HUES64 (cell line): ENCODE results near the gene TNF.

Source experiments
- H3K27ac ChIP-seq: 2 replicates; pipeline ENCODE4 v1.7.0; 2013; ENCODE audit warnings: low read depth, low read length, inconsistent platforms
- H3K27me3 ChIP-seq: 2 replicates; pipeline ENCODE4 v1.6.1; 2013; ENCODE audit warnings: mild to moderate bottlenecking, low read length; ENCODE audit not compliant: insufficient read depth
- H3K36me3 ChIP-seq: 2 replicates; pipeline ENCODE4 v1.6.1; 2013; ENCODE audit warnings: mild to moderate bottlenecking, low read length; ENCODE audit not compliant: insufficient read depth
- H3K4me1 ChIP-seq: 2 replicates; pipeline ENCODE4 v1.6.1; 2013; ENCODE audit warnings: mild to moderate bottlenecking, low read length, moderate library complexity; ENCODE audit not compliant: insufficient read depth
- H3K4me3 ChIP-seq: 2 replicates; pipeline ENCODE4 v1.5.1; 2013; ENCODE audit warnings: mild to moderate bottlenecking, low read length, moderate library complexity
- H3K9ac ChIP-seq: 2 replicates; pipeline ENCODE4 v1.6.1; 2013; ENCODE audit warnings: mild to moderate bottlenecking, low read depth, low read length
- H3K9me3 ChIP-seq: 2 replicates; pipeline ENCODE4 v1.6.1; 2013; ENCODE audit warnings: low read depth, low read length; ENCODE audit not compliant: insufficient read depth
- WGBS: fragments of 150-250, 120-280 bp; methylation state at CpG from one replicate; pipeline ENCODE4 v1.1.7; 2013; ENCODE audit warnings: missing lambda C conversion rate; 5-methylcytosine and 5-hydroxymethylcytosine counted together

The TNF gene

DNA sequence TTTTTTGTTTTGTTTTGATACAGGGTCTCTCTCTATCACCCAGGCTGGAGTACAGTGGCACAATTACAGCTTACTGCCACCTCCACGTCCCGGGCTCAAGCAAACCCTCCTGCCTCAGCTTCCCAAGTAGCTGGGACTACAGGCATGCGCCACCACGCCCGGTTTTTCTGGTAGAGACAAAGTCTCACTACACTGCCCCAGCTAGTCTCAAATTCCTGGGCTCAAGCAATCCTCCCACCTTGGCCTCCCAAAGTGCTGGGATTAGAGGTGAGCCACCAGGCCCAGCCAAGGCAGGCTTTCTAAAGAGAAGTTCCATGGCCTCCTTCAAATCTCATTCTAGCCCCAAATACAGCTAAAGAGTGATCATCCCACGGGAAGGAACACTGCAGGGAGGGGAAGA, 41.4 kb upstream of the TNF start:
- no peaks in the 10 kb centered on the region for H3K9me3 ChIP-seq
- H3K27ac ChIP-seq: no peak overlapping the region
- H3K27me3 ChIP-seq: no peaks in the 10 kb centered on the region
- H3K4me3 ChIP-seq: no peak overlapping the region
- WGBS: 96% methylated on average over 6 of the region's 6 CpGs
- no peak overlapping the region for H3K9ac ChIP-seq
- peaks cover 96% of the 10 kb centered on the region for H3K36me3 ChIP-seq
- H3K4me1 ChIP-seq: 0 out of 2 replicates have a peak, but pooled peaks cover 1% of the 10 kb centered on the region

DNA sequence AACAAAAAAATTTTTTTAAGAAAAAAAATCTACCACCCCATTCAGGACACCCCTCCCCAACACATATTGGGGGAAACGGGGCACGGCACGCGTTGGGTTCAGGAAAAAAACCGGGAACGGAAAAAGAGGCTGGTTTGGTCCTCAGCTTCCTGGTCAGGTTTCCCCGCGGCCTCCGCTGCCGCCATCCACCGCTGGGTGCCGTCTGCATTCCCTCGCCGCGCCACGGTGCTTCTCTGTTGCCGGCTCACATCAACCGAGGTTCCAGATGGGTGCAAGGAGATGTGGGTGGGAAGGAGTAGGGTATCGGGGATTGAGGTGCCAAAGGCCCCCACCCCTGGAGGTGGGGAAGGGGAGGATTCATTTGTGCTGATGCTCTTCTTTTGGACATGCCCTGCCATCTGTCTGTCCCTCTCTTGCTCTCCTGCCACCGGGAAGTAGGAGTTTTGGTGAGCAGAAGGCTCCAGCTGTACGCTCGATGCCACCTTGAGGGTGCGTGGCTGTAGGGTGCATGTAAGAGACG, 40.8 kb upstream of the TNF start:
- H3K9ac ChIP-seq: no peak overlapping the region
- peaks cover 7% of the 10 kb centered on the region; the same call in 1 of the 2 replicates for H3K4me1 ChIP-seq
- no peak overlapping the region for H3K27ac ChIP-seq
- no peak overlapping the region for H3K4me3 ChIP-seq
- 92% methylated on average over 24 of the region's 24 CpGs for WGBS
- no peaks in the 10 kb centered on the region for H3K27me3 ChIP-seq
- no peaks in the 10 kb centered on the region for H3K9me3 ChIP-seq
- H3K36me3 ChIP-seq: peaks cover 99% of the 10 kb centered on the region

DNA sequence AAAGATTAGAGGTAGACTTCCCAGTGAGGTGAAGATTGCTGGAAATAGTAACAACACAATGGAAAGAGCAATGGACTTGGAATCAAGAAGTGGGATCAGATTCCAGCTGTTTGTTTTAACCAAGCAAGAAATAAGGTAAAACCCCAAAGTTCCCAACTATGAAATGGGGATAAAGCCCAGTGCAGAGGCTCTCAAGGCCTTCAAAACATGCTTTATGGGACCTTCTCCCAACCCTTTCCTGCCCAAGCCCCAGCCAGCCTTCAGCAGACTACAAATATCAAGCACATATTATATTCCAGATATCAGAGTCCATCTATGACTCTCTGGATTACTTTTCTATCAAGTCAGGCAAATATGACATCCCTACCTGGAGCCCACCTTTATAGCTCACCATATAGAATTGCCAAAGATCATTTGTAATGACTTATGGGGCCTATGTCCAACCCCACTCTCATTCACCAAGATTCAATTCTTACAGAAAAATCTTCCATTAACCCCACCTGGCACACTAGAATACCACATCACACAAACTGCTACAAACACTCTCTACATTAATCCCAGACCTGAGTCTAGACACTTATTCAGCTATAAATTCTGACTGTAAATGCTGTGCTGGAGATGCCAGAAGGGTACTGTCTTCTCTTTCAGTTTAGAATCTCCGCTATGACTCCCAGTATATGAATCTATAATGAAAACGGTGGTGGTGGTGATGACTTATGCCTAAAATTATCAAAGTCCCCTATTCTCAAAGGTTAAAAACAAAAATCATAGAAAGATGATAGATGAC, 39.6 kb upstream of the TNF start:
- WGBS: no CpG with 5 or more reads among the region's 2 CpGs
- Histone ChIP-seq H3K9ac (no peak overlapping the region), H3K36me3 (peaks cover 99% of the 10 kb centered on the region)

DNA sequence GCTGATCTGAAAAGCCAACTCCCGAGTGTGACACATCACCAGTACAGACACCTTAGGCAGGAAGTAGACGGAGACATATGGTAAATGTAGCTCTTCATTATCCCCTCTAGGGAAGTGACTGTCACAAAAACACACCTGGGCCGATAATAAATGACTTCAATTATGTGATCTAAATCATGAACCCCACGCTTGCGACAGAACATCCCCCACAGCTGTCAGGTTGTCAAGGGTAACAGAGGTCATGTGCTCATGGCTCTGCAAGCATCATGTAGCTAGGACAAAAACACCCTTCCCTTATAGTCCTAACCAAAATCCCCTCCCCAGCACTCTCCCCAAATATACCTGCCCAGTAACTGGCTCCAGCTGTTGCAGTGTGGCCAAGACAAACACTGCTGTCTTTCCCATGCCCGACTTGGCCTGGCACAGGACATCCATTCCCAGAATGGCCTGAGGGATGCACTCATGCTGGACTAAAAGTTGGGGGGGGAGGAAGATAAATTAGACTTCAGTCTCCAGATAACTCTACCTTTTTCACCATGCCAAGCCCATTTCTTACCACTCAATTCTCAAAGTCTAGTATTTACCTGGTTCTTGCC, 36.5 kb upstream of the TNF start:
- peaks cover 23% of the 10 kb centered on the region for H3K4me1 ChIP-seq
- WGBS: 98% methylated on average over 6 of the region's 6 CpGs
- H3K4me3 ChIP-seq: peak overlapping the region; percentile 89
- H3K36me3 ChIP-seq: peaks cover 71% of the 10 kb centered on the region
- no peak overlapping the region for H3K9ac ChIP-seq
- H3K27me3 ChIP-seq: no peaks in the 10 kb centered on the region
- H3K9me3 ChIP-seq: no peaks in the 10 kb centered on the region
- H3K27ac ChIP-seq: no peak overlapping the region

More for the DNA sequence above, 39.6 kb upstream of the TNF start:
- Histone ChIP-seq H3K4me3 (no peak overlapping the region), H3K9me3 (no peaks in the 10 kb centered on the region), H3K27ac (no peak overlapping the region), H3K27me3 (no peaks in the 10 kb centered on the region), H3K4me1 (peaks cover 17% of the 10 kb centered on the region)

DNA sequence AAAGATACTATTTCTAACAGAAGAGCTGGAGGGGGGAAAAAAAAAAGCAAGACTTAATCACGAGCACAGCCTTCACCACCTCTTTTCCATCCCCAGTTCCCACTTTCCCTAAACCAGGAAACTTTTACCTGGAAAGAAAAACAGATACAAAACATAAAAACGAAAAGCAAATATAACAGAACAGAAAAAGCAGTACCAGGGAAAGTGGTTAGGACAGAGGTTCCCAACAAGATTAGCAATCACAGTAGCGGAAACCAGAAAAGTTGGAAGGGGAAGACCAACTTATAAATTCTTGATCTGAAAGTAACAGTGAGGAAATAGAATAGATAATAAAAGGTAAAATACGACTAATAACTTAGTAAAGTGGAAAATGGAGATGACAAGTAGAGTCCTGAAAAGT, 34.7 kb upstream of the TNF start:
- Histone ChIP-seq H3K9me3 (no peaks in the 10 kb centered on the region), H3K4me3 (peak overlapping the region; percentile 89), H3K36me3 (peaks cover 54% of the 10 kb centered on the region), H3K27ac (peak overlapping the region; percentile 97), H3K4me1 (peaks cover 23% of the 10 kb centered on the region), H3K27me3 (no peaks in the 10 kb centered on the region), H3K9ac (peak overlapping the region; percentile 100)
- WGBS: 25% methylated on average over 2 of the region's 4 CpGs

DNA sequence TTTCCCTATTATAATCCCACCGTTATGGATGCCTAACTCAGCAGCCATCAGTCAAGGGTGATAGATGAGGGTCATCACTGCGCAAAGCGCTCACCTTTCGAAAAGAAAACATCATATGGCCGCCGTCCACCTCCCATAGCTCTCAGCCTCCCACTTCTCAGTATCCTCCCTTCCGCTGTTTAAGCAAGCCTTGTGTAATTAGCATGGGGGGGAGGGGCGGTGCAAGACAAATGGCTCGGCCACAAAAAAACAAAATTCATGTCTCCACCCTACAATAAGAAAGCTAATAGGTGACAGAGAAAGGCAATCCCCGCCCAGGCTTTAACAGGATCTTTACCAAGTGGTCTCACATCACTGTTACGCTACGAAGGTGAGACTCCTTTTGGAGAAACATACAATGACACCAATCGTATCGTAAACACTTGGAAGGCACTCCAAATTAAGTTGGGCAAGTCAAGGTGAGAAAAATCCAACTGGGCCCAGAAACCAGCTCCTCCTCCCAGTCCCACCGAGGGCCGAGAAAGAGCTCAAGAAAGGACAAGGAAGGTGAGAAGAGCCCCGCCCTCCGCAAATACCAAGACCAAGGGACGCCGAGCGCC, 34.2 kb upstream of the TNF start:
- peak overlapping the region; percentile 97 for H3K27ac ChIP-seq
- peak overlapping the region; percentile 100 for H3K9ac ChIP-seq
- 2% methylated on average over 18 of the region's 21 CpGs for WGBS
- H3K27me3 ChIP-seq: no peaks in the 10 kb centered on the region
- peaks cover 23% of the 10 kb centered on the region for H3K4me1 ChIP-seq
- H3K36me3 ChIP-seq: peaks cover 49% of the 10 kb centered on the region
- peak overlapping the region; percentile 89 for H3K4me3 ChIP-seq
- H3K9me3 ChIP-seq: no peaks in the 10 kb centered on the region

DNA sequence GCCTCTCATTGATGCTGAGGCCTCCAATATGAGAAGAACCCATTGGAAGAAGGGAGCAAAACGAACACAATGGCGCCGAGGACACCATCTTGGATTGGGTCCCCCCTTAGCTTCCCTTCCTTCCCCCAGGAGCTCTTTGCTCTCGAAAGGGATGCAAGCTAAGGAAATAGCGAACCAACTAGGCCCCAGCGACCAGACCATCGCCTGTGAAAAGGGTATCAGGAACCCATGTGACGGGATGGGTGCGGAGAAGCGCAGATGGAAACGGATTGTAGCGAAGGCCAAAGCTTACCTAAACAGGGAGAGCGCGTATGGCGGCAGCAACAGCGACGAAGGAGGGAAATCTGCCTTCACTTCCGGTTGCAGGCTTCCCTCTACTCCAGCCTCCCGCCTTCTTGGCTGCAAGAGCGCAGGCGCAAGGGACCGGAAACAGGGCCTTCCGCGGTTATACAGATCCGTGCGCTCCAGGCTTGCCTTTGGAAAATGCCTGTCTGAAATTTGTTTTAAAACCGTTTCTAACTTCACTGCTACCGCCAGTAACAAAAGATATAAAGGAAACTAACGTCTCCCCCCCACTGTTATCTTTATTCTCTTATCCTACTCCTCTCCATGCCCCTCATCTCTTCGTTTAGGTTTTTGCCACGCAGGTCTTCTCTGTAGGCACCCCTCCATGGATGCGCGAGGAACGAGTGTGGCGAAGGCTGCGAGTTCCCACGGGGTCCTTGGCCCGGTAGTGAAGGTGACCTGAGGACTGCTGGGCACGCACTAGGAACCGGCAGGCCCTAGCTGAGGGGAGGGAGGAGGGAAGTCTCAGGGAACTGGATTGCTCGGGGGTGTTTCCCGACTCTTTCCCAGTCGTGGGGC, 33.5 kb upstream of the TNF start, which contains the start of gene DDX39B:
Gene DDX39B, minus strand, starts transcription at position 346 of the 864 bp plus-strand sequence. CDS start 1,471 bp downstream, outside the sequence.
- peaks cover 23% of the 10 kb centered on the region for H3K4me1 ChIP-seq
- WGBS: under 1% methylated on average over 43 of the region's 43 CpGs
- H3K27me3 ChIP-seq: no peaks in the 10 kb centered on the region
- peak within 1 kb of the TSS; percentile 100 for H3K9ac ChIP-seq
- H3K27ac ChIP-seq: peak within 1 kb of the TSS; percentile 97
- H3K36me3 ChIP-seq: peaks cover 41% of the 10 kb centered on the region
- H3K9me3 ChIP-seq: no peaks in the 10 kb centered on the region
- H3K4me3 ChIP-seq: peak within 1 kb of the TSS; percentile 89

DNA sequence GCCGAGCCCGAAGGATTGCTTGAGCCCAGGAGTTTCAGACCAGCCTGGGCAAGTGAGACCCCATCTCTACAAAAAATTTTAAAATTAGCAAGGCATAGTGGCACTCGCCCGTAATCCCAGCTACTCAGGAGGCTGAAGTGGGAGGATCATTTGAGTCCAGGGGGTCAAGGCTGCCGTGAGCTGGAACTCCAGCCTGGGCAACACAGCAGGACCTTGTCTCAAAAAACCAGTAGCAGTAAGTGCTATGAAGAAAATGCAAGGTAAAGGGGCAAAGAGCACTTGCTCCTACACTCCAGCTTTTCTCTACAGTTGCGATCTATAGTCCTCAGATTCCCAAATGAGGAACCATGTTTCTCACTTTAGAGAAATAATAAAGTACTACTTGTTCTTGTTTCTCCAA, 31.7 kb upstream of the TNF start:
- no peak overlapping the region for H3K4me3 ChIP-seq
- H3K27me3 ChIP-seq: no peaks in the 10 kb centered on the region
- H3K4me1 ChIP-seq: peaks cover 26% of the 10 kb centered on the region
- H3K36me3 ChIP-seq: peaks cover 29% of the 10 kb centered on the region
- H3K9me3 ChIP-seq: no peaks in the 10 kb centered on the region
- H3K27ac ChIP-seq: no peak overlapping the region
- WGBS: 97% methylated on average over 6 of the region's 6 CpGs
- H3K9ac ChIP-seq: no peak overlapping the region

DNA sequence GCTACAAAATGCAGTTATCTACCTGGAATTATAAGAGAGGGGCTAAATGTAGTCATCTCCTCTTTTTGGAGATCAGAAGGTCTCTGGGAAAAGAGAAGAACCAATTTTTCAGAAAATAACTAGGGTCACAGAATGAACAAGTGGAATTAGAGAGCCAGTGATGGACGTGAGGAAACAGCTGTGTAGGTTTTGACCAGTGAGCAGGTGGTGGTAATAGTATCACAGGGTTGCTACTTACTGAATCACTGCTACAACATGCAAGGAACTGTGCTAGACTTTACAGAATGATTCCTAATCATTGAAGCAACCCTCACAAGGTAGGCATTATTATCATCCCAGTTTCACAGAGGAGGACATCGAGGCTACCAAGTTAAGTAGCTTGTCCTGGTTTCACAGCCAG, 30.7 kb upstream of the TNF start:
- peaks cover 29% of the 10 kb centered on the region for H3K36me3 ChIP-seq
- H3K27me3 ChIP-seq: no peaks in the 10 kb centered on the region
- no peak overlapping the region for H3K27ac ChIP-seq
- 86% methylated on average over 2 of the region's 2 CpGs for WGBS
- H3K9me3 ChIP-seq: no peaks in the 10 kb centered on the region
- H3K4me1 ChIP-seq: peaks cover 18% of the 10 kb centered on the region
- no peak overlapping the region for H3K4me3 ChIP-seq
- H3K9ac ChIP-seq: no peak overlapping the region

DNA sequence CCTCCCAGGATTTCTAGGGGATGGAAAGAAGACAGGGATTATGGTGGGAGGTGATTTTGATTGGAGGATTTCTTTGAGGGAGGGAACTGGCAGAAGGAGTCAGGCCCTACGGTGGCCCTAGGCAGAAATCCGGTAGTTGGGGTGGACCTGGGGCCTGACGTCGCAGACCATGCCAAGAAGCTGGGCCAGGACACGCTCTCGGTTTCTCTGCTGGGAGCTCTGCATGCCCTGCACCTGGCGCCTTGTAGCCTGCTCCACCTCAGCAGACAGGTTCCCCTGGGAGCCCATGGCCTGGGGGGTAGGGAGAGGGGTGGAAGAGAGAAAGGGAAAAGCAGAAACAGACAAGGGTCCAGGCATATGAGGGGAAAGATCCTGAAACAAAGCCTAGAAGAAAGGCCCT, 30.1 kb upstream of the TNF start:
- no peaks in the 10 kb centered on the region for H3K27me3 ChIP-seq
- H3K36me3 ChIP-seq: peaks cover 23% of the 10 kb centered on the region
- no peak overlapping the region for H3K27ac ChIP-seq
- no peak overlapping the region for H3K9ac ChIP-seq
- peaks cover 12% of the 10 kb centered on the region for H3K4me1 ChIP-seq
- no peaks in the 10 kb centered on the region for H3K9me3 ChIP-seq
- 88% methylated on average over 7 of the region's 7 CpGs for WGBS
- H3K4me3 ChIP-seq: no peak overlapping the region
